GM18508 (cell line): Measurements from ENCODE around the gene CDH4.

Experiments used
- ATAC-seq: cut with Tn5 transposase; IDR thresholded peaks from one replicate; pipeline ENCODE4 v1.9.1; 2021; ENCODE audit warnings: moderate number of reproducible peaks; ENCODE audit not compliant: insufficient read depth, unreplicated experiment

The CDH4 gene

GRCh38 chr20:61299104-61299503 is 47.0 kb downstream of the CDH4 start:
- no peak for ATAC-seq

- no peak for ATAC-seq
These were observed 47.6 kb downstream of the CDH4 start for GRCh38 chr20:61299618-61300017.

- no peak for ATAC-seq
These were observed 48.2 kb downstream of the CDH4 start for GRCh38 chr20:61300293-61300692.

- no peak for ATAC-seq
These were observed 48.6 kb downstream of the CDH4 start for GRCh38 chr20:61300709-61301108.

GRCh38 chr20:61301711-61302525 is 49.9 kb downstream of the CDH4 start:
- no peak for ATAC-seq

- no peak for ATAC-seq
These were observed 51.2 kb downstream of the CDH4 start for GRCh38 chr20:61303217-61303616.

- ATAC-seq = no peak
These were observed 51.6 kb downstream of the CDH4 start for GRCh38 chr20:61303675-61304074.

- no peak for ATAC-seq
These were observed 52.7 kb downstream of the CDH4 start for GRCh38 chr20:61304750-61305149.

GRCh38 chr20:61306937-61307475 is 54.9 kb downstream of the CDH4 start:
- ATAC-seq = no peak

- ATAC-seq = no peak
These were observed 55.8 kb downstream of the CDH4 start for GRCh38 chr20:61307686-61308476.

- ATAC-seq = no peak
These were observed 56.4 kb downstream of the CDH4 start for GRCh38 chr20:61308477-61308774.

GRCh38 chr20:61310954-61311353 is 58.9 kb downstream of the CDH4 start:
- ATAC-seq = no peak

GRCh38 chr20:61311656-61312387 is 59.8 kb downstream of the CDH4 start:
- no peak for ATAC-seq

GRCh38 chr20:61312925-61313324 is 60.9 kb downstream of the CDH4 start:
- no peak for ATAC-seq

- ATAC-seq = no peak
These were observed 61.3 kb downstream of the CDH4 start for GRCh38 chr20:61313396-61313795.

- ATAC-seq = no peak
These were observed 62.4 kb downstream of the CDH4 start for GRCh38 chr20:61314326-61315010.

GRCh38 chr20:61315319-61315718 is 63.3 kb downstream of the CDH4 start:
- no peak for ATAC-seq

GRCh38 chr20:61316346-61316745 is 64.3 kb downstream of the CDH4 start:
- ATAC-seq = no peak

GRCh38 chr20:61317966-61318530 is 66.0 kb downstream of the CDH4 start:
- no peak for ATAC-seq
